ENCODE data around the gene RNF144A. TPM values are rescaled to one million over a fixed set of nuclear protein-coding genes. Genes with fewer than 3 reads are reported as not detected.
"Not testable (repeated sequence)": the region's sequence is repeated elsewhere in the genome, so short reads cannot be mapped to it uniquely, and the experiment has no call there.

The RNF144A gene
- 15.4 TPM for total RNA-seq

DNA sequence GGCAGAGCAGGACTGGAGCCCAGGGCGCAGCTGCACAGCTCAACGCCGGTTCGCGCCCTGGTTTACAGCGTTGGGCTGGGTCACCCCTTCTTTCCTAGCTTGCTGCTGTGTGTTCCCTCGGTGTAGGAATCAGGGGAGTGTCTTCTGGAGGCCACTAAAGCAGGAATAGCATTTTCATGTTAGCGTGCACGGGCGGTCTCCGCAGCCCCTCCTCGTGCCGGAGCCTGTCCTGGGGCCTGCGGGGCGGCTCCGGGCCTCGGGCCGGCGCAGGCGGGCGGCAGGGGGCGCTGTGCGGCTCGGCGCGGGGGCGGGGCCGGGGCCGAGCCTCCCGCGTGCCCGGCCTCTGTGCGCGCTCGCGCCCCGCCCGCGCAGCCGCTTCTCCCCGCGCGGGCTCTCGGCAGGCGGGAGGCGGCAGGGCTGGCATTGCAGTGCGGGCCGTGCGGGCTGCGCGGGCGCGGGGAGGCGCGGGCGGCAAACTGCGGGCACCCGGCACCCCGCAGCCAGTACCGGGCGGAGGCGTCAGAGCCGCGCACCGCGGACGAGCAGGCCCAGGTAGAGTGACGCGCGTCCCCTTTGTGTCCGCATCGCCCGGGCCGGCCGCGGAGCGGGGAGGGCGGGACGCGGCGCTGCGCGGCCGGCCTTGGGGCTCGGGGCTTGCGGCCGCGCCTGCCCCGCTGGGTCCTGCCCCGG is at the start of gene RNF144A:
TSS of gene RNF144A (plus strand) at position 342 of the 690 bp plus-strand sequence. CDS start 79,515 bp downstream, outside the sequence.
- peak; percentile 48 for DNase-seq (ENCODE audit: low spot score)

DNA sequence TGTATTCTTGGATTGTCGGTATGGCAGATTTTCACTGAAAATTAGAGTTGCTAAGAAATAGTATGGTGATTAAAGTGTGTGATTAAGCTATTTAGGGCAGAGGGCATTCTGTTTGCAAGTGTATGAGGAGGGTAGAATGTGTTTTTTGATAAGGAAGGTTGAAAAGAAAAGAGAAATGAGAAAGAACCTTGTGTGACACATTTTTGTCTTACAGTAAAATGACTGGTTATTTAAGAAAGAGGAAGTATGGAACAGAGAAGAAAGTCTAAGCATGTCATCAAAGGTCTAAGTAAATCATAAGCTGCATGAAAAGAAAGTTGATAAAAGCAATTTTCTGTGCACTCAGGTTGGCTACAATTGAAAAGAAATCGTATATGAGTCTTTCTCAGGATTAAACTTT is 44.8 kb upstream of the RNF144A start:
- no peak for DNase-seq (ENCODE audit: low spot score)

- no peak for DNase-seq (ENCODE audit: low spot score)
Measured at GRCh38 chr2:6874032-6874431, 43.2 kb upstream of the RNF144A start.

GRCh38 chr2:6876309-6876708 is 40.9 kb upstream of the RNF144A start:
- no peak for DNase-seq (ENCODE audit: low spot score)

GRCh38 chr2:6877402-6878304 is 39.6 kb upstream of the RNF144A start, which contains the start of gene RSAD2:
TSS of gene RSAD2 (plus strand) at chr2:6877777. CDS start at chr2:6877801, 24 bp downstream.
- DNase-seq (ENCODE audit: low spot score), result peak; percentile 67

DNA sequence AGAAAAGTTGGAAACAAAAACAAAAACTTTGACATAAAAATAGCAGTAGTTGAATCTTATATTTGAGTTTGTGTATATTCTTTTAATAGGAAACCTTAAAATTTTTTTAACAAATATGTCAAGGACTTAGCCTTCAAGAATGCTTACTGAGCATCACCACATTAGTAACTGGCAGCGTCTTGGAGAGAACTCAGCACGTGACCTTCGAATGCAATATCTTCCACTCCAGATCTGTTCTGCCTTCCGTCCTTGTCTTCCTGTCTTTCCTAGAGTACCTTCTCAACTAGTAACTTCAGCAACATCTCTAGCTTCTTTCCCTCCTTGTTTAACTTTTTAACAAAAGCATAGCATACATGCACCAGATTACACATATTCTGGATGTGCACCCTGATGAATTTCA is 38.7 kb upstream of the RNF144A start:
- no peak for DNase-seq (ENCODE audit: low spot score)

- DNase-seq (ENCODE audit: low spot score), result no peak
Measured at GRCh38 chr2:6879011-6879410, 38.2 kb upstream of the RNF144A start.

GRCh38 chr2:6880200-6880733 is 36.9 kb upstream of the RNF144A start:
- DNase-seq (ENCODE audit: low spot score), result no peak

DNA sequence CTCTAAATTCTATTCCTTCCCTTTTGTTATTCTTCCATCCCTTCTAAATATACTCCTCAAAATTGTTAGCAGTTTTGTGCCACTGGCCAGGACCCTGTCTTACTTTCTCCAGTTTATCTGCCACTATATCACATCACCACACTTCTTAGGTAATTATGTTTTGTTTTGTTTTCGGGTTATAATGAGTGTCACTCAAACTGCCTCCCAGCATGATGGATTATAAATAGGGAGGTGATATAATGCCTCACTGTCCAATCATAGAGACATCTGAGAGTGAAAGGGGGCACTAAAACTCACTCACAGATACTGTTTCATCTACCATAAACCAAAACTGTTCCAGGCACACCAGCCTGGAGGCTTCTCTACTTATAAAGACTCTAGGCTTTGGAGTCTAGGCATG is 36.2 kb upstream of the RNF144A start:
- DNase-seq (ENCODE audit: low spot score), result no peak

- no peak for DNase-seq (ENCODE audit: low spot score)
Measured at GRCh38 chr2:6881516-6881915, 35.7 kb upstream of the RNF144A start.

DNA sequence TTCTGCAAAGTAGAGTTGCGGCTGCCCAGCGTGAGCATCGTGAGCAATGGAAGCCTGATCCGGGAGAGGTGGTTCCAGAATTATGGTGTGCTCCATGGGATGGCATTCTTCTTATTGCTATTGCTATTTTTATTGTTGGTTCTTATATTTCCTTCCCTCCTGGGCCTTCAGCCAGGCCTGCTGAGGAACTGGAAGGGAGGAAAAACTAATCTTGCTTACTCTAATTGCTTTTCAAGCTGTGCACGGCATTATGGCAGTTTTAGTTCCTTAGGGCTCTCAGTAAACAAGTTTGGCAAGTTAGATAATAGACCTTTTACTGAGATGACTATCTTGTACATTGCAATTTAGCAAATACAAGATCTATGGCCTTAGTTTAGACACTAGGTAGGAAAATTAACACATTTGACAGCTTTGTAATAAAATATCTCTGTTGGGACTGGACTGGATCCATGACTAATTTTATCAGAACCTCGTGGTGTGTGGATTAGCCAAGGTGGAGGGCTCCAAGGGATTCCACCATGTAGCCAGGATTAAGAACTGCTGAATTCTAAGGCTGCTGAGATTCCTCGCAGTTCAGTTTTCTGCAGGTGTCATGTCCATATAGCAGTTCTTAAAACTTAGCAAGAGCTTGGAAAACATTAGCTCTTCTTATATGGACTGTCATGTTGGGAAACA is 33.6 kb upstream of the RNF144A start:
- DNase-seq (ENCODE audit: low spot score), result no peak

GRCh38 chr2:6885551-6885950 is 31.7 kb upstream of the RNF144A start:
- no peak for DNase-seq (ENCODE audit: low spot score)

DNA sequence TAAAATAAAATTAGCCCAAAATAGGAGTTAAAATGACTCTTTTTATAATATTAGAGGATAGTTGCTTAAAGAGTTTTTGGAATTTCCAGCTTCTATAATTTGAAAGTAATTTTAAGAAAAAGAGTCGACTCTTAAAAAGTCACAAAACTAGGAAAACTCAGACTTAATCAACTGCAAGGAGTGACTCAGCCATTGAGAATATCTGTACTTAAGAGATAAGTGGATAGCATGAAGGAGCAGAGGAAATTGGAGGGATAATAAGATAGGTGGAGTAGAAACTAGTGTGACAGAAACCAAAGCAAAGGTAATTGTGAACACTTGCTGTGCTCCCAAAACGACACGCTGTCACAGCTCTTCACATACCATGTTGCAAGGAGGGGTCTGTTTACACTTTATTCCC is 31.2 kb upstream of the RNF144A start:
- DNase-seq (ENCODE audit: low spot score), result no peak

DNA sequence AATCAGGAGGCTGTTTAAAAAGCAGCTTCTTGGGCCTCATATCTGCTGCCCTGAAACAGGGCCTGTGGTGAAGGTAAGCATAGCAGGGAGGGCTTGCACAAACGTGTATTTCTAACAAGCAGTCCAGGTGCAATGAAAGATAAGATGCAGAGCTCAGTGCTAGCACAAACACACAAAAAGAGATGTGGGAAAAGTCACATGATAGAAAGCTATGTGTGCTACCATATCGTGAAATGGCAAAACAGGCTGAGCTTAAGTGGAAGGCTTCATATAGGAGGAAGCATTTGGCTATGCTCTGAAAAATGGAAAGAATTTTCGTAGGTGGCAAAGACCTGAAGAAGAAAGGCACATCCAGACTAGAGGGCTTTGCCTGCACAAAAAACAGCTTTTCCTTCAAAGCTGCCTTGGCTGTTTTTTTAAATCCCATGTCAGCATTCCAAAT is 29.4 kb upstream of the RNF144A start:
- no peak for DNase-seq (ENCODE audit: low spot score)

DNA sequence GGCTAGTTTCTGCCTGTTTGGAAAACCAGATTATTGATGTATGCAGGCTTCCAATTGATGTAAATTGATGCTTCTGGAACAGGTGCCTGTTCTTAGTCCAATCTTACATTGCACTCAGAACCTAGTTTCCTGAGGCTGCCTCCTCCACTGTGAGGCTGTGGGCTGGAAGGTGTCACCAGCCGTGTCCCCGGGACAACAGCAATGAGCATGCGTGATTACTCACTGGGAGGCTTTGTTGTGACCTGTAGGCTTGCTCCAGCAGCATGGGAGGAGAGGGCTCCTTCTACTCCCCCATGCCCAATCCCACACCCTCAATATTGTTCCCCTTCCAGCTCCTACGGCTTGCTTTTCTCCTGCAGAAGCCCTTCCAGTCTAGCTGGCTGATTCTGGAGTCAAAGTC is 28.5 kb upstream of the RNF144A start:
- DNase-seq (ENCODE audit: low spot score), result no peak

- no peak for DNase-seq (ENCODE audit: low spot score)
Measured at GRCh38 chr2:6893876-6894482, 23.2 kb upstream of the RNF144A start.

- no peak for DNase-seq (ENCODE audit: low spot score)
Measured at GRCh38 chr2:6896930-6897759, 20.1 kb upstream of the RNF144A start.

DNA sequence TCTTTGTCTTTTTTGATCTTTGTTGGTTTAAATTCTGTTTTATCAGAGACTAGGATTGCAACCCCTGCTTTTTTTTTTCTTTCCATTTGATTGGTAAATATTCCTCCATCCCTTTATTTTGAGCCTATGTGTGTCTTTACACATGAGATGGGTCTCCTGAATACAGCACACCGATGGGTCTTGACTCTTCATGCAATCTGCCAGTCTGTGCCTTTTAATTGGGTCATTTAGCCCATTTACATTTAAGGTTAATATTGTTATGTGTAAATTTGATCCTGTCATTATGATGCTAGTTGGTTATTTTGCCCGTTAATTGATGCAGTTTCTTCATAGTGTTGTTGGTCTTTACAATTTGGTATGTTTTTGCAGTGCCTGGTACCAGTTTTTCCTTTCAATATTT is 14.6 kb upstream of the RNF144A start:
- DNase-seq (ENCODE audit: low spot score), result not testable (repeated sequence)

DNA sequence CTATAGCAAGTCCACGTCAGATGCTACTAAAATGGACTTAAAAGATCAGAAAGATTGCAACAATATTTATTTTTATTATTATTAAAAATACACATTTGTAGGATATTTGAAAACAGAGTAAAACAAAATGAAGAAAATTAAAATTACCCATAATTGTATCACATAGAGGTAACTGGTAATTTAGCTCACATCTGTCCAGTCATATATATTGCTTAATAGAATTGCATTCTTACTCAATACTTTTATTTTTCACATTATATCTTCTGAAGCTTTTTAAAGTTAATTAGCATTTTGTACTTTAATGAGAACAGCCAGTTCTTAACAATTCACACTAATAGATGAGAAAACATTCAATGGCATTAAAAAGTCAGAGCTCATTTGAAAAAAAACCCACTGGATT is 11.5 kb upstream of the RNF144A start:
- DNase-seq (ENCODE audit: low spot score), result no peak

DNA sequence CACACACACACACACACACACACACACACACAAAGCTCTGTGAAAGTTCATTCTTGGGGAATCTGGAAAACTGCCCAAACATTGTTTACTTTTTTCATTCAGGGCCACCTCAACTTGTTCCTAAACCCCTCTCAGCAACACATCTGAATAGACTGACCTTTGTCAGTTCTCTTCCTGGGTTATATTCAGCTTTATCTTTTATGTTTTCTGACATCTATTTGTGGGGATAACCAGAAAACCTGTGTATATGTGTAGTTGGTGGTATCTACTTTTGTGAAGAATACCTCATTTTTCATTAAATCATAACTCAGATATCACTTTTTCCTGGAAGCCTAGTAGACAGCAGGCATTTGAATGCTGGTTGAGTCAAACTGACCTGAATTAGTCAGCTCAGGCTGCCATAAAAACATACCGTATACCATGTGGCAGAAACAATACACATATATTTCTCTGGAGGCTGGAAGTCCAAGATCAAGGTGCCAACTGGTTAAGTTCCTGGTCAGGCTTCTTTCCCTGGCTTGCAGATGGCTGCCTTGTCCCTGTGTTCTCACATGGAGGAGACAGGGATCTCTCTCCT is 11.0 kb upstream of the RNF144A start:
- no peak for DNase-seq (ENCODE audit: low spot score)

Measured in mucosa of gallbladder (tissue), 1 donor.